Suprapubic skin (tissue), 4 donors: ENCODE measurements around the gene WDR83. TPM values are rescaled to one million over a fixed set of nuclear protein-coding genes. Genes with fewer than 3 reads are reported as not detected.
"Not testable (repeated sequence)": the region's sequence is repeated elsewhere in the genome, so short reads cannot be mapped to it uniquely, and the experiment has no call there.

Experiments
- DNase-seq, 2 donors: peaks; one replicate each; pipeline ENCODE4 v3.0.0-alpha.2; 2019; ENCODE audit warnings: low spot score in 2 of 2
- H3K27ac ChIP-seq: fragments of 200-600 bp; sonication (generic); one replicate; pipeline ENCODE4 v1.5.1; 2019
- H3K27me3 ChIP-seq: fragments of 200-600 bp; sonication (generic); one replicate; pipeline ENCODE4 v1.5.1; 2019
- H3K36me3 ChIP-seq: fragments of 200-600 bp; sonication (generic); one replicate; pipeline ENCODE4 v1.5.1; 2019
- H3K4me1 ChIP-seq: fragments of 200-600 bp; sonication (generic); one replicate; pipeline ENCODE4 v1.5.1; 2019
- H3K4me3 ChIP-seq: fragments of 200-600 bp; sonication (generic); one replicate; pipeline ENCODE4 v1.5.1; 2019; ENCODE audit warnings: mild to moderate bottlenecking
- H3K9me3 ChIP-seq: fragments of 200-600 bp; sonication (generic); one replicate; pipeline ENCODE4 v1.5.1; 2019
- EP300 ChIP-seq: sonication (generic); formaldehyde crosslinking; IDR thresholded peaks from one replicate; pipeline ENCODE4 v1.6.1; 2017; ENCODE audit warnings: antibody characterized with exemption
- POLR2A ChIP-seq, 2 donors: fragments of 450-650 bp; IDR thresholded peaks; one replicate each; pipeline ENCODE4 v1.6.1; 2017; ENCODE audit warnings: antibody characterized with exemption in 2 of 2, mild to moderate bottlenecking in 2 of 2, moderate library complexity in 2 of 2
- POLR2AphosphoS5 ChIP-seq, 3 donors: sonication (generic); formaldehyde crosslinking; IDR thresholded peaks; one replicate each; pipeline ENCODE4 v1.6.1; 2017; ENCODE audit warnings: antibody characterized with exemption in 3 of 3
- WGBS: methylation state at CpG from one replicate; pipeline ENCODE4 v1.1.5; 2018; 5-methylcytosine and 5-hydroxymethylcytosine counted together
- total RNA-seq, 4 donors: library from RNA; depleted of rRNA; stranded (reverse); fragments of >200 nt; gene quantifications; one replicate each; pipeline ENCODE4 v1.1.0, GENCODE V29; 2016
- TF ChIP-seq, protein P1 (sequence below), 2 donors: fragments of 200-600 bp in 1 of 2; fragments of 450-650 bp in 1 of 2; sonication (generic) in 1 of 2; IDR thresholded peaks; one replicate each; pipeline ENCODE4 v1.5.1; 2016 to 2019; ENCODE audit warnings: antibody characterized with exemption in 2 of 2, mild to moderate bottlenecking in 1 of 2, moderate library complexity in 1 of 2

Gene WDR83
- total RNA-seq, 4 donors from 2014 or later: 9.8 to 21.9 (median 17.2) TPM

DNA sequence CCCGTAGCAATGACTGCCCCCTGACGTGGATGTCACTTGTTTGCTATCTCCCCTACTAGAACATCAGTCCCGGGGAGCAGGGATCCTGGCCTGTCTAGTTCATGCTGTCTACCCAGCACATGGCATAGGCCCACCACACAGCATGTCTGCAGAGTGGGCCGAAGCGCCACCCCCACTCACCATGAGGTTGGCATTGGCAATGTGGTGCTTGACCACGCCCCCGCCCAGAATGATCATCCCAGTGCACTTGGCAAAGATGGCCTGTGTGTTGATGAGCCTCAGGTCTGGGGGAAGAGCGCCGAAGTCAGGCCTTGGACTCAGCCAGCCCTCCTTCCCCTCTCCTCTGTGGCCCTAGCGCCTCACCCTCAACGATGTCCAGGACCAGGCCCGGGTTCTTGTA, 10.3 kb downstream of the WDR83 start:
- TF ChIP-seq EP300 (no peak), POLR2A (IDR thresholded peaks at IDR 0.05) (no peak), POLR2AphosphoS5 (IDR thresholded peaks at IDR 0.05) (no peak)
- TF ChIP-seq, protein P1, sequence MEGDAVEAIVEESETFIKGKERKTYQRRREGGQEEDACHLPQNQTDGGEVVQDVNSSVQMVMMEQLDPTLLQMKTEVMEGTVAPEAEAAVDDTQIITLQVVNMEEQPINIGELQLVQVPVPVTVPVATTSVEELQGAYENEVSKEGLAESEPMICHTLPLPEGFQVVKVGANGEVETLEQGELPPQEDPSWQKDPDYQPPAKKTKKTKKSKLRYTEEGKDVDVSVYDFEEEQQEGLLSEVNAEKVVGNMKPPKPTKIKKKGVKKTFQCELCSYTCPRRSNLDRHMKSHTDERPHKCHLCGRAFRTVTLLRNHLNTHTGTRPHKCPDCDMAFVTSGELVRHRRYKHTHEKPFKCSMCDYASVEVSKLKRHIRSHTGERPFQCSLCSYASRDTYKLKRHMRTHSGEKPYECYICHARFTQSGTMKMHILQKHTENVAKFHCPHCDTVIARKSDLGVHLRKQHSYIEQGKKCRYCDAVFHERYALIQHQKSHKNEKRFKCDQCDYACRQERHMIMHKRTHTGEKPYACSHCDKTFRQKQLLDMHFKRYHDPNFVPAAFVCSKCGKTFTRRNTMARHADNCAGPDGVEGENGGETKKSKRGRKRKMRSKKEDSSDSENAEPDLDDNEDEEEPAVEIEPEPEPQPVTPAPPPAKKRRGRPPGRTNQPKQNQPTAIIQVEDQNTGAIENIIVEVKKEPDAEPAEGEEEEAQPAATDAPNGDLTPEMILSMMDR (IDR thresholded peaks at IDR 0.05): no peak
- Histone ChIP-seq H3K9me3 (no peaks in the 10 kb centered on the region), H3K36me3 (peaks cover 77% of the 10 kb centered on the region), H3K4me1 (peaks cover 17% of the 10 kb centered on the region), H3K4me3 (no peak overlapping the region), H3K27ac (no peak overlapping the region), H3K27me3 (no peaks in the 10 kb centered on the region)
- WGBS: 88% methylated on average over 10 of the region's 12 CpGs
- no peak for DNase-seq

DNA sequence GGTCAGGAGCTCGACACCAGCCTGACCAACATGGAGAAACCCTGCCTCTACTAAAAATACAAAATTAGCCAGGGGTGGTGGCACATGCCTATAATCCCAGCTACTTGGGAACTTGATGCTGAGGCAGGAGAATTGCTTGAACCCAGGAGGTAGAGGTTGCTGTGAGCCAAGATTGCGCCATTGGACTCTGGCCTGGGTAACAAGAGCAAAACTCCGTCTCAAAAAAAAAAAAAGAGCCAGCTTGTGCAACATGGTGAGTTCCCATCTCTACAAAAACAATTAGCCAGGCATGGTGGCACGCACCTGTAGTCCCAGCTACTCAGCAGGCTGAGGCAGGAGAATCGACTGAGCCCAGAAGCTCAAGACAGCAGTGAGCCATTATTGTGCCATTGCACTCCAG, 11.4 kb downstream of the WDR83 start:
- peaks cover 22% of the 10 kb centered on the region for H3K4me1 ChIP-seq
- H3K9me3 ChIP-seq, H3K4me3 ChIP-seq, H3K27ac ChIP-seq, H3K27me3 ChIP-seq, DNase-seq: not testable (repeated sequence)
- 88% methylated on average over 5 of the region's 5 CpGs for WGBS
- H3K36me3 ChIP-seq: peaks cover 69% of the 10 kb centered on the region

DNA sequence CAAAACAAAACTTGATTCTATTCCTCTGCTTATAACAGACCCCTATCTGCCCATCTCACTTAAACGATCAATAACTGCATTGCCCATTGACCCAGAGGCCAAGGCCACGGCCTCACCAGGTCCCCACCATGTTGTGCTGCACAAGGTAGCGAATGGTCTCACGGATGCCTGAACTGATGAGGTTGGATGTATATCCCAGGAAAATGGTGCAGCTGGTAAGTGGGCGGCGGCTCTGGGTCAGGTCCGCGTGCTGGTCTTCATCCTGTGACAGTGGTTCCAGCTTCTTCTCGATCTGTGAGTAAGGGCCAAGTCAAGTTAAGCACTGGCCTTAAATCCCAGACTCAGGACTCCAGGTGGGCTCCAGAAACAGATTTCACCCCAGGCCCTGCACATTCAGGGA, 13.4 kb downstream of the WDR83 start:
- Histone ChIP-seq H3K27ac (no peak overlapping the region), H3K27me3 (no peaks in the 10 kb centered on the region), H3K36me3 (peaks cover 52% of the 10 kb centered on the region), H3K4me1 (peaks cover 22% of the 10 kb centered on the region), H3K4me3 (no peak overlapping the region), H3K9me3 (no peaks in the 10 kb centered on the region)
- no peak for DNase-seq
- no peak for TF ChIP-seq POLR2A (IDR thresholded peaks at IDR 0.05)
- WGBS: 92% methylated on average over 9 of the region's 9 CpGs

DNA sequence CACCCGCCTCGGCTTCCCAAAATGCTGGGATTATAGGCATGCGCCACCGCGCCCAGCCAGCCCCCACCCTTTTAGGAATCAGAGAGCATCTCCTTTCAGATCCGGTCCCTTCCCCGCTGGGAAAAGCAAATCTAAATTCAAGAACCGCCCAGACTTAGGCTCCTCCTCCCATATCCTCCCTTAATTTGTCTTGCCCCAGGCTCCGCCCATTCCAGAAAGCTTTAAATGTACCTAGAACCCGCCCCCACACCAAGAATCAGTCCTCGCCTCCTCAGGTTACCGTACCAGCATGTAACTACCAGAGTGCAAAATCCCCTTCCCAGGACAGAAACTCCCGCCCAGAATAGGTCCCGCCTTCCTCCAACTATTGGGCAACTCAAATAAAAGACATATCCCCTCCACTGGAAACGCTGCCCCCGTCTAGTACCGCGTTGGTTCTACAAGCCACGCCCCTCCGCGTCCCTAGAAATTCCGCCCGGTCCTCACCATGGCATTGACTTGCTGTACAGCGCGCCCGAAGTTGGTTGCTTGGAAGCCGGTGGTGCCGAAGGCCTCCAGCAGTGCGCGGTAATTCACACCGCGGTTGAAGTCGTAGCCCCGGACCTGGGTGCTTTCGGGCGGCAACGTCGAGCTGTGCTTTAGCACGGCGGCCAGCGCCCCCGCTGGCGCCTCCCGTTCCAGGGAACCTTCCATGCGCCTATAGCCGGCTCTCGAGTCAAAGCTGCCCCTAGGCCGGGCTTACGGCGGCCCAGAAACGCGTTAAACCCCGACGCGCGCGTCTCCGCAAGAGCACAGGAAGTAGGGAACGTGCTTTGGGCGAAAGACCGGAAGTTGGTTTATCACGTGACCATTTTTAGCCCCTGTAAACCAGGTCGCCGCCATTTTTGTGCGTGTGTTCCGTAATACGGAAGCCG, 14.7 kb downstream of the WDR83 start, which contains the start of gene DHPS:
TSS of gene DHPS (minus strand) at position 807 of the 914 bp plus-strand sequence. CDS start at position 693, 114 bp downstream.
- DNase-seq: peak; percentile 95 to 96
- under 1% methylated on average over 57 of the region's 68 CpGs for WGBS
- Histone ChIP-seq H3K27me3 (no peaks in the 10 kb centered on the region), H3K27ac (peak within 1 kb of the TSS; percentile 96), H3K9me3 (no peaks in the 10 kb centered on the region), H3K4me1 (peaks cover 21% of the 10 kb centered on the region), H3K36me3 (peaks cover 39% of the 10 kb centered on the region), H3K4me3 (peak within 1 kb of the TSS; percentile 60)
- TF ChIP-seq POLR2A (IDR thresholded peaks at IDR 0.05) (peak in 1 of 2 donors; percentile 54), POLR2AphosphoS5 (IDR thresholded peaks at IDR 0.05) (peak; percentile 35 to 88 (median 87)), EP300 (no peak)
- TF ChIP-seq, protein P1 (IDR thresholded peaks at IDR 0.05): no peak

DNA sequence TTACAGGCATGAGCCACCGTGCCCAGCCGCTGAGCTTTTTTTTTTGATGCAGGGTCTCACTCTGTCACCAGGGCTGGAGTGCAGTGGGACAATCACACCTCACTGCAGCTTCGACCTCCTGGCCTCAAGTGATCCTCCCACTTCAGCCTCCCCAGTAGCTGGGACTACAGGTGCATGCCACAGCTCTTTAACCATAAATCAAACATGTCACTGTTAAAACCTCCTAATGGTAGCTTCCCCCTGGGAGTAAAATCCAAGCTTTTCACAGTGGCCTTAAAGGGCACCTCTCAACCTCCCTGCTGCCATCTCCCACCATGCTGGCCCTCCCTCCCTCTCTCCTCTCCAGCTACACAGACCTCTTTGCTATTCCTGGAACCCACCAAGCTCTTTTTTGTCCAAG, 19.2 kb downstream of the WDR83 start:
- Histone ChIP-seq H3K9me3 (no peaks in the 10 kb centered on the region), H3K27me3 (no peaks in the 10 kb centered on the region), H3K36me3 (peaks cover under 1% of the 10 kb centered on the region), H3K27ac (no peak overlapping the region), H3K4me1 (peaks cover 7% of the 10 kb centered on the region), H3K4me3 (no peak overlapping the region)
- TF ChIP-seq, protein P1 (IDR thresholded peaks at IDR 0.05): no peak
- no peak for TF ChIP-seq POLR2AphosphoS5 (IDR thresholded peaks at IDR 0.05)
- no peak for TF ChIP-seq EP300
- TF ChIP-seq POLR2A (IDR thresholded peaks at IDR 0.05): no peak
- WGBS: 71% methylated on average over 3 of the region's 3 CpGs
- no peak for DNase-seq

DNA sequence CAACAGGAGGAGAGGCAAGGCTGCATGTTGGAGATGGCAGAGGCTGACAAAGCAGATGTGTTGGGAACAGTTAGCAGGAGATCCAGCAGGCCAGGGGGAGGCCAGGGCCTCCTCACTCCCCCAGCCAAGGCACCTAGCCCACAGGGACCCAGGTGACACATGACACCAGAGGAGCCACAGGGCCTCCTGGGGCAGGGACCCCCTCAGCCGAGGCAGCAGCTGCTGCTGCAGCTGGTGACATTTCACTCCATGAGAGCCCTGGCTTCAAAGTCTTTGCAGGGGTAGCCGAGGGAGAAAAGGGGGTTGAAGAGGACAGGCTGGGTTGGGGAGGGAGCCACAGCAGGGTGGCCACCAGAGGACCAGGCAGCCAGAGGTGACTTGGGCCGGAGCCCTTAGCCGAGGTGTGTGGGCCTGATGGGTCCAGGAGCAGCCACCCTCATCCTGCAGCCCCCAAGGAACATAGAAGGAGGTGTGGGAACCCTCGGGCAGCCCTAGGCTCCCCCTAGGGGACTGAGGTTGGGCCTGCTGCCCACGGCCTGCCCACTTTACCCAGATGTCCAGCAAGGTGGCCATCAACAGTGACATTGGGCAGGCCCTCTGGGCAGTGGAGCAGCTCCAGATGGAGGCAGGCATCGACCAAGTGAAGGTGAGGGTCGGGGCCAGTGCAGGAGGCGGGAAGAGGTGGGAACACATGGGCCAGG, 21.0 kb downstream of the WDR83 start, which contains the start of gene GNG14:
TSS of gene GNG14 (plus strand) at position 503 of the 701 bp plus-strand sequence. CDS start at position 554, 51 bp downstream.
- no peaks in the 10 kb centered on the region for H3K4me1 ChIP-seq
- H3K27ac ChIP-seq: no peak within 1 kb of the TSS
- no peaks in the 10 kb centered on the region for H3K27me3 ChIP-seq
- peaks cover 7% of the 10 kb centered on the region for H3K36me3 ChIP-seq
- no peak for DNase-seq
- TF ChIP-seq EP300: no peak
- TF ChIP-seq, protein P1 (IDR thresholded peaks at IDR 0.05): no peak
- no peak for TF ChIP-seq POLR2A (IDR thresholded peaks at IDR 0.05)
- TF ChIP-seq POLR2AphosphoS5 (IDR thresholded peaks at IDR 0.05): no peak
- H3K4me3 ChIP-seq: no peak within 1 kb of the TSS
- 87% methylated on average over 6 of the region's 9 CpGs for WGBS
- no peaks in the 10 kb centered on the region for H3K9me3 ChIP-seq
